WERI-Rb-1 (cell line): ENCODE measurements around the gene TSPAN33.

Experiments used
- DNase-seq: peaks from one replicate; pipeline ENCODE4 v3.0.0-alpha.2; 2020
- H3K27ac ChIP-seq: fragments of 250-450 bp; sonication (Bioruptor Pico); 2 replicates; pipeline ENCODE4 v1.5.1; 2020; ENCODE audit warnings: mild to moderate bottlenecking, moderate library complexity
- H3K27me3 ChIP-seq: fragments of 250-450 bp; sonication (Bioruptor Pico); 2 replicates; pipeline ENCODE4 v1.5.1; 2021; ENCODE audit warnings: mild to moderate bottlenecking, low read depth, moderate library complexity; ENCODE audit not compliant: insufficient read depth, severe bottlenecking
- H3K36me3 ChIP-seq: fragments of 250-450 bp; sonication (Bioruptor Pico); 2 replicates; pipeline ENCODE4 v1.5.1; 2020; ENCODE audit warnings: mild to moderate bottlenecking, moderate library complexity
- H3K4me3 ChIP-seq: 2 replicates; pipeline ENCODE4 v1.5.1; 2011; ENCODE audit warnings: low read depth, mild to moderate bottlenecking, control low read depth, low read length
- H3K9me3 ChIP-seq: fragments of 250-450 bp; sonication (Bioruptor Pico); 2 replicates; pipeline ENCODE4 v1.5.1; 2021; ENCODE audit warnings: mild to moderate bottlenecking, moderate library complexity; ENCODE audit not compliant: severe bottlenecking
- TF ChIP-seq, protein P1 (sequence below): IDR thresholded peaks from 2 replicates; pipeline ENCODE4 v1.5.1; 2011; ENCODE audit warnings: low read depth, mild to moderate bottlenecking, control low read depth, inconsistent platforms, low read length

Gene TSPAN33

DNA sequence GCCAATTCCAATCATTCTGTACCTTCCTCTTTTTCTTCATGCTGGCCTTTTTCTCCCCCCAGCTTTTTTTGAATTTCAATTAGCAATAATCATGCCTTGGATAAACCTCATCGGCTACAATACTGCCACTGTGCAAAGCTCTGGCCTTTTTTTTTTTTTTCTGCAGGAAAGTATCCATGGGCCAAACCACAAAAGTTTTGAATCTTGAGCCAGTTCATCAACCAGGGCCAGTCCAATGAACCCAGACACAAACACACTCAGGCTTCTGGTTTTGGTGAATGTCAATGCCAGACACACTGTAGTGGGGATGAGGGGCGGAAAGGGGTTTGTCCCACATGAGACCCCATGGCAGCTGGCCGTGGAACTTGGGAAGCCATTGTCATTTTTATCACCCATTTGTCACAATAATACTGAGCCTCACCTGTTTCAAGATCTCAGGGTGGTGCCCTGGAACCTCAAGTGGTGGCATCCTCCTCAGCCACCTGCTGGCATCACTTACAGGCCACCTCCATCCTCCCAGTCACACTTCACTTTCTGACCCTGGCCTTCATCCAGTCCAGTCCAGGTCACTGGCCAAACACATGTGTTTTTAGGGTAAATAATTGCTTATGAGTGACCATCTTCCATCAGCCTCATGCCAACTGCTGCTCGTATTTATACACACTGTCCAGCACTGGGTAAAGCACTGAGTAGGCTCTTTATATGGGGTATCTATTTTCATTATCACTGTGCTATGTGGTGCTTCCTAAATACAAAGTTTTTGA, 40.8 kb upstream of the TSPAN33 start:
- Histone ChIP-seq H3K4me3 (no peak overlapping the region), H3K9me3 (peaks cover 2% of the 10 kb centered on the region), H3K27me3 (no peaks in the 10 kb centered on the region), H3K27ac (no peak overlapping the region), H3K36me3 (no peaks in the 10 kb centered on the region)
- no peak for DNase-seq
- TF ChIP-seq, protein P1, sequence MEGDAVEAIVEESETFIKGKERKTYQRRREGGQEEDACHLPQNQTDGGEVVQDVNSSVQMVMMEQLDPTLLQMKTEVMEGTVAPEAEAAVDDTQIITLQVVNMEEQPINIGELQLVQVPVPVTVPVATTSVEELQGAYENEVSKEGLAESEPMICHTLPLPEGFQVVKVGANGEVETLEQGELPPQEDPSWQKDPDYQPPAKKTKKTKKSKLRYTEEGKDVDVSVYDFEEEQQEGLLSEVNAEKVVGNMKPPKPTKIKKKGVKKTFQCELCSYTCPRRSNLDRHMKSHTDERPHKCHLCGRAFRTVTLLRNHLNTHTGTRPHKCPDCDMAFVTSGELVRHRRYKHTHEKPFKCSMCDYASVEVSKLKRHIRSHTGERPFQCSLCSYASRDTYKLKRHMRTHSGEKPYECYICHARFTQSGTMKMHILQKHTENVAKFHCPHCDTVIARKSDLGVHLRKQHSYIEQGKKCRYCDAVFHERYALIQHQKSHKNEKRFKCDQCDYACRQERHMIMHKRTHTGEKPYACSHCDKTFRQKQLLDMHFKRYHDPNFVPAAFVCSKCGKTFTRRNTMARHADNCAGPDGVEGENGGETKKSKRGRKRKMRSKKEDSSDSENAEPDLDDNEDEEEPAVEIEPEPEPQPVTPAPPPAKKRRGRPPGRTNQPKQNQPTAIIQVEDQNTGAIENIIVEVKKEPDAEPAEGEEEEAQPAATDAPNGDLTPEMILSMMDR: no peak

DNA sequence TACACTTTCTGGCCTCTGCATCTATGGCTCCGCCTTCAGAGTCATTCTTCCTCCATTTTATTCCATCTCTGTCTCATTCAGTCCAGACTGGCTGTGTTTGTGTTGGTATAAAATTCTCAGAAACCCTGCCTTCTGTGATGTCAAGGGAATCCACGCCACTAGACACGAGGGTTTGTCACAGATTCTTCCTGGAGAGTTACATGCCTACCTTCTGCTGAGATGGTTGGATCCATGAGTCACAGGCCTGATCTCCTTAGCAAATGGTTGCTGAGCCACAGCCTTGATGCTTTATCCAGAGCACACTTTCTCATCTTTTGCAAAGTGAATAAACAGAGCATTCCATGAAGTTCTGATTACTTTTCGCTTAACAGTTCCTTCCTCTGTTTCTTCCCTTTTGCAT, 35.9 kb upstream of the TSPAN33 start:
- Histone ChIP-seq H3K27me3 (no peaks in the 10 kb centered on the region), H3K27ac (no peak overlapping the region), H3K4me3 (no peak overlapping the region), H3K36me3 (no peaks in the 10 kb centered on the region), H3K9me3 (no peaks in the 10 kb centered on the region)
- no peak for DNase-seq
- TF ChIP-seq, protein P1: no peak

DNA sequence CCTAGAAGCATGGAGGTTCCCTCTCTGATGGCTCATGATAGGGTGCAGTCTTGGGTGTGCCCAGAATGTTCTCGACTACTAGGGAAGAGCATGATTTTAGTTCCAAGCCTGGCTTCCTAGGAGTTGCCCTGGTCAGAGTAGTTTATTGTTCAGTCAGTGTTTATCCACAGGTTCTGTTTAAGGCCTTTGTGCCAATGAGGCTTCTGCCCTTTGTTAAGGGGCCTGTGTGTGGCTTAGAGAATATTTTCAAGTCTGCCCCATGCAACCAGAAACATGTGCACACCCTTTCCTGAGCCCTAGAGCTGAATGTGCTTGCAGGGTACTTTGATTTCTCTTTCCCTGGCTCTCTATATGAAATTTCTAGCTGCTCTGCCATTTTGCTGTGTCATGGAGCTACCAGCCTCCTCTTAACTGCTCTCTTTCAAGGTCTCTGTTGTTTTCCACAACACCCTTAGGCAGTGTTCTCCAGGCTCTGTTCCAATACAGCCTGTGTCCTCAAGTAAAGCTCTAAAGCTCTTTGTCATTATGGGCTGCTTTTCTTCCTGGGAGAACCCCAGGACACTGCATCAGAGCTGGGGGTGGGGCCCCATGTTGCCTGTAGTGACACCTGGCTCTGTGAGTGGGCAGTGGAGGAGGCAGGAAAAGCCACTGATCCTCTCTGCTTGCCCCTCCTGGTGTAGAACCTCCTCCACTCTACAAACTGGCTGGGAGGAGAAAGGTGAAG, 34.1 kb upstream of the TSPAN33 start:
- TF ChIP-seq, protein P1: no peak
- H3K4me3 ChIP-seq: no peak overlapping the region
- peak; percentile 92 for DNase-seq

DNA sequence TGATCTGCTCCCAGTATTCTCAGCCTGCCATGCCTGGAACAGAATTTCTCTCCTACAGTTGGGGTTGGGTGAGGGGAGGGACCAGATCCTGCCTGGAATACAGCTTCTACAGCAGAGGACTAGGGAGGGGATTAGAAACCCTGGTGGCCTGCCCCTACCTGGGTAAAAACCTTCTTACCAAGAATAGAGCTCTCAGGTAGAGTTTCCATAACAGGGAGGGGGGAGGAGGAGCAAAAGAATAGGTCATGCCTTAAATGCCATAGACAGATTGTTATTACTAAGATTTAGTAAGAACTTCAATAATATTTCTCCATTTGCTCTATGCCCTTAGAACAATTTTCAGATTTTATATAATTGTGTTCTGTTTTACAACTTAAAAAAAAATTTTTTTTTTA, 33.5 kb upstream of the TSPAN33 start:
- peak overlapping the region; percentile 84 for H3K27ac ChIP-seq
- H3K4me3 ChIP-seq: no peak overlapping the region
- no peak for DNase-seq
- H3K27me3 ChIP-seq: no peaks in the 10 kb centered on the region
- H3K9me3 ChIP-seq: peaks cover 5% of the 10 kb centered on the region
- H3K36me3 ChIP-seq: no peaks in the 10 kb centered on the region
- TF ChIP-seq, protein P1: no peak

More for the DNA sequence above, 34.1 kb upstream of the TSPAN33 start:
- H3K36me3 ChIP-seq: no peaks in the 10 kb centered on the region
- peak overlapping the region; percentile 84 for H3K27ac ChIP-seq
- no peaks in the 10 kb centered on the region for H3K27me3 ChIP-seq
- H3K9me3 ChIP-seq: peaks cover 3% of the 10 kb centered on the region

DNA sequence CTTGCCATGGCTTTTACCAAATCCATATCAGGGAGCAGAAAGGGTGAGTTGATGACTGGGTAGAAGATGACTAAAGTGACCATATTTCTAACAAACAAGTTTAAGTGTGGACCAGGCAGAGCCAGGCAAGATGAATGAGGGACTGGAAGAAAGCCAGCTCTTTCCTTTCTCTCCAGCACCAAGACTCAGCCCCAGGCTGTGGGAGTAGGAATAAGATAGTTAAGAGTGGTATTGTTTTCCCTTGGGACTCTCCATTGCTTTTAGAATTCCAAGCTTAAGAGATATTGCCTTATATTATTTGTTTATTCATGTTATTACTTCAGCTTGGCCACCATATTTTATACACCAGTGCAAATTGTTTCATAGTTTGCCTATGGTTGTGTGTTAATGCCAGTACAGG, 28.8 kb upstream of the TSPAN33 start:
- TF ChIP-seq, protein P1: no peak

More for the DNA sequence above, 28.8 kb upstream of the TSPAN33 start:
- H3K27me3 ChIP-seq: no peaks in the 10 kb centered on the region
- no peaks in the 10 kb centered on the region for H3K36me3 ChIP-seq
- H3K9me3 ChIP-seq: peaks cover 5% of the 10 kb centered on the region
- no peak overlapping the region for H3K4me3 ChIP-seq
- no peak for DNase-seq
- H3K27ac ChIP-seq: no peak overlapping the region
